Activated B cell treated with CpG ODN at 0.5 μM for 24 hours (primary cell): Measurements from ENCODE around the gene P2RX6. TPM values are rescaled to one million over a fixed set of nuclear protein-coding genes. Genes with fewer than 3 reads are reported as not detected.

Experiments used
- ATAC-seq: fragments of 200-7000 bp; cut with Tn5 transposase; one replicate; pipeline ENCODE4 v1.10.0; 2021; ENCODE audit warnings: low read depth, mild to moderate bottlenecking, moderate library complexity
- CTCF ChIA-PET: fragments of 350-600 bp; sonication (Branson Sonifier 250); formaldehyde crosslinking; loops from one replicate; lab custom pipeline; 2021; ENCODE audit warnings: antibody characterized with exemption; lab: Charles Lee
- POLR2A ChIA-PET: fragments of 350-600 bp; sonication (Branson Sonifier 250); formaldehyde crosslinking; loops from one replicate; lab custom pipeline; 2021; ENCODE audit warnings: antibody characterized with exemption; lab: Charles Lee
- DNase-seq: peaks from one replicate; pipeline ENCODE4 v3.0.0; 2022
- H3K27ac Mint-ChIP-seq: one replicate; pipeline ENCODE4 v1.8.0; 2020; ENCODE audit warnings: mixed read lengths
- H3K27me3 Mint-ChIP-seq: one replicate; pipeline ENCODE4 v1.8.0; 2021; ENCODE audit warnings: mixed read lengths
- H3K36me3 Mint-ChIP-seq: one replicate; pipeline ENCODE4 v1.8.0; 2021; ENCODE audit warnings: low read depth, mixed read lengths
- H3K4me1 Mint-ChIP-seq: one replicate; pipeline ENCODE4 v1.8.0; 2021; ENCODE audit warnings: mixed read lengths
- H3K4me3 Mint-ChIP-seq: one replicate; pipeline ENCODE4 v1.8.0; 2020; ENCODE audit warnings: mild to moderate bottlenecking, mixed read lengths
- H3K9me3 Mint-ChIP-seq: one replicate; pipeline ENCODE4 v1.8.0; 2020; ENCODE audit warnings: mixed read lengths
- intact Hi-C: fragments of 100-400 bp; cut with micrococcal nuclease; formaldehyde crosslinking; loops from one replicate; pipeline ENCODE4 v1.15.1; 2024
- total RNA-seq: library from RNA; stranded (reverse); gene quantifications from 2 replicates; pipeline ENCODE4 v1.2.3, GENCODE V29; 2022
- TF ChIP-seq, protein P1 (sequence below): fragments of 200-600 bp; IDR thresholded peaks from one replicate; pipeline ENCODE4 v1.8.0; 2022; ENCODE audit warnings: antibody characterized with exemption, mild to moderate bottlenecking

Gene P2RX6
- total RNA-seq, 1 donor from 2014 or later = 0.67 TPM

- TF ChIP-seq, protein P1, sequence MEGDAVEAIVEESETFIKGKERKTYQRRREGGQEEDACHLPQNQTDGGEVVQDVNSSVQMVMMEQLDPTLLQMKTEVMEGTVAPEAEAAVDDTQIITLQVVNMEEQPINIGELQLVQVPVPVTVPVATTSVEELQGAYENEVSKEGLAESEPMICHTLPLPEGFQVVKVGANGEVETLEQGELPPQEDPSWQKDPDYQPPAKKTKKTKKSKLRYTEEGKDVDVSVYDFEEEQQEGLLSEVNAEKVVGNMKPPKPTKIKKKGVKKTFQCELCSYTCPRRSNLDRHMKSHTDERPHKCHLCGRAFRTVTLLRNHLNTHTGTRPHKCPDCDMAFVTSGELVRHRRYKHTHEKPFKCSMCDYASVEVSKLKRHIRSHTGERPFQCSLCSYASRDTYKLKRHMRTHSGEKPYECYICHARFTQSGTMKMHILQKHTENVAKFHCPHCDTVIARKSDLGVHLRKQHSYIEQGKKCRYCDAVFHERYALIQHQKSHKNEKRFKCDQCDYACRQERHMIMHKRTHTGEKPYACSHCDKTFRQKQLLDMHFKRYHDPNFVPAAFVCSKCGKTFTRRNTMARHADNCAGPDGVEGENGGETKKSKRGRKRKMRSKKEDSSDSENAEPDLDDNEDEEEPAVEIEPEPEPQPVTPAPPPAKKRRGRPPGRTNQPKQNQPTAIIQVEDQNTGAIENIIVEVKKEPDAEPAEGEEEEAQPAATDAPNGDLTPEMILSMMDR = no peak
- Mint-ChIP-seq H3K4me3 (no peak overlapping the region), H3K27me3 (no peaks in the 10 kb centered on the region), H3K27ac (no peak overlapping the region), H3K9me3 (peaks cover 2% of the 10 kb centered on the region), H3K36me3 (no peaks in the 10 kb centered on the region), H3K4me1 (peaks cover 29% of the 10 kb centered on the region)
- ATAC-seq = no peak
- intact Hi-C loops = no loop called here
- no peak for DNase-seq
- ChIA-PET POLR2A (no interaction called here), CTCF (interaction anchor here (1.2 kb wide), 1 partner anchor 10 kb away, joined by 3 read pairs; the partner anchor contains the start of gene AIFM3)
Measured at GRCh38 chr22:20977019-20977418, 37.9 kb upstream of the P2RX6 start.

DNA sequence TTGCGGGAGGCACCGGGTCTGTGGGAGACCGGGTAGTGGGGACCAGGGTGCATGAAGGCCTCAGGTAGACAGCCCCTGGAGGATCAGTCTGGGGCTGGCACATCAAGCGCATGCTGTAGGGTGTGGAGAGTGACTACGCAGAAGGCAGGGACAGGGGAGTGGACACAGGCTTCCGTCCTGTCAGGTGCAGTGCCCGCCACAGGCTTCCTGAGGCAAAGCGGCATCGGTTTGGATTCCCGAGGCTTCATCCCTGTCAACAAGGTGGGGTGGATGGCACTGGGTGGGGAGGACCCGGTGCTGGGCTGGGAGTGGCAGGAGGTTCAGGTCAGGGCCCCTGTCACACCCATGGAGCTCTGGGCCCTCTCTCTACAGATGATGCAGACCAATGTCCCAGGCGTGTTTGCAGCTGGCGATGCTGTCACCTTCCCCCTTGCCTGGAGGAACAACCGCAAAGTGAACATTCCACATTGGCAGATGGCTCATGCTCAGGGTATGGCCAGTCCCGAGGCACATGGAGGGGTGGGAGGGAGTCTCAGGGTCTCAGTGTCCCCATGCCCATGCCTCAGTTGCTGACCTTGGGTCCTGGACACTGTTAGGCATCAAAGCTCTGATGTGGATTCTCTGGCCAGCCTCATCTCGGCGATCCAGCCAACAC, 37.3 kb upstream of the P2RX6 start:
- intact Hi-C loops = no loop called here
- POLR2A ChIA-PET = interaction anchor here (0.7 kb wide), 1 partner anchor 21 kb away, joined by 7 read pairs; no protein-coding TSS in a partner anchor
- TF ChIP-seq, protein P1 = no peak
- H3K4me3 Mint-ChIP-seq = no peak overlapping the region
- peaks cover 26% of the 10 kb centered on the region for H3K4me1 Mint-ChIP-seq
- H3K9me3 Mint-ChIP-seq = peaks cover 2% of the 10 kb centered on the region
- no peak for ATAC-seq
- H3K36me3 Mint-ChIP-seq = peaks cover 1% of the 10 kb centered on the region
- no peak overlapping the region for H3K27ac Mint-ChIP-seq
- CTCF ChIA-PET = interaction anchor here (1.2 kb wide), 1 partner anchor 10 kb away, joined by 3 read pairs; the partner anchor contains the start of gene AIFM3
- no peak for DNase-seq
- H3K27me3 Mint-ChIP-seq = no peaks in the 10 kb centered on the region

DNA sequence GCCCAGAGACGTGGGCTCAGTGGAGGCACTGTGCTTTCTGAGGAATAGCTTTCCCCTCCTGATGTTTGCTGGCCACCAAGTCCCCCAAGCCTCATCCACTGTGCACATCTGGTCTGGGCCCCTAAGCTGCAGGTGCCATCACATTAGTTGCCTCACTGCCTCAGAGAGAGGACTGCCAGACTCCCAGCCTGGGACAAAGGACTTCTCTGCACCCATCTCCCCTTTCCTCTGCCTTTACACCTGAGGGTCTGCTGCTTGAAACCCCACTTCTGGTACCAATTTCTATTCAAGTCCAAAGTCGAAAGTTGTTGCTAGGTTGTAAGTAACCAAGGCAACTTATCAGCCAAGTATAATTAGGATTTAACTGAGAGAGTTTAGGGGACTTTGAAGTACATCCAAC, 36.5 kb upstream of the P2RX6 start:
- H3K4me3 Mint-ChIP-seq = no peak overlapping the region
- H3K27me3 Mint-ChIP-seq = no peaks in the 10 kb centered on the region
- H3K4me1 Mint-ChIP-seq = peaks cover 28% of the 10 kb centered on the region
- TF ChIP-seq, protein P1 = no peak
- intact Hi-C loops = no loop called here
- POLR2A ChIA-PET = no interaction called here
- H3K27ac Mint-ChIP-seq = no peak overlapping the region
- no peak for DNase-seq
- peaks cover 2% of the 10 kb centered on the region for H3K9me3 Mint-ChIP-seq
- CTCF ChIA-PET = interaction anchor here (1.2 kb wide), 1 partner anchor 11 kb away, joined by 3 read pairs; the partner anchor contains the start of gene AIFM3
- no peak for ATAC-seq
- H3K36me3 Mint-ChIP-seq = peaks cover 2% of the 10 kb centered on the region

GRCh38 chr22:20979243-20979809, 35.6 kb upstream of the P2RX6 start:
- Mint-ChIP-seq H3K9me3 (peaks cover 2% of the 10 kb centered on the region), H3K4me1 (peaks cover 31% of the 10 kb centered on the region), H3K36me3 (peaks cover 8% of the 10 kb centered on the region), H3K4me3 (peak overlapping the region; percentile 72), H3K27ac (peak overlapping the region; percentile 68), H3K27me3 (no peaks in the 10 kb centered on the region)
- TF ChIP-seq, protein P1 = no peak
- POLR2A ChIA-PET = interaction anchor here (0.5 kb wide), 1 partner anchor 58 kb away, joined by 12 read pairs; no protein-coding TSS in a partner anchor
- DNase-seq (peak; percentile 47), ATAC-seq (peak; percentile 73)
- CTCF ChIA-PET = no interaction called here
- intact Hi-C loops = no loop called here

DNA sequence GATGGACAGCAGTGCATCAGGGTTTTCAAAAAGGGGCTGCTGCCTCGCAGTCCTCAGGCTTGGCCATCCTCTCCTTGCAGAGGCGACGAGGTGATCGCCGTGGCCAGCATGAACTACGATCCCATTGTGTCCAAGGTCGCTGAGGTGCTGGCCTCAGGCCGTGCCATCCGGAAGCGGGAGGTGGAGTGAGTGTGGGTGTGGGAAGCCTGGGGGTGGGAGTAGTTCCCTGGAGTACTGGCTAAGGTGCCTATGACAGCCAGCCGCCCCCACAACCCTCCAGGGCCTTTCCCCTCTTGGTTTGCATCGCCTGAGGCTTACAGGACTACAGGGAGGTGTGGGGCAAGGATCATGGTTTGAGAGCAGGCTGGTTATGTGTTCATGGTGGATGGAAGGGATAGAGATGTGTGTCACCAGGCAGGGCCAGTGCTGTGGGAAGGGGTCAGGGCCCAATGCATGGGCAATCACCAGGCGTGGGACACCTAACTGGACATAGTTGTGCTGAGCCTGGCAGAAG, 35.0 kb upstream of the P2RX6 start:
- ChIA-PET POLR2A (interaction anchor here (3.1 kb wide), 1 partner anchor 22 kb away, joined by 90 read pairs; the partner anchor contains the start of gene THAP7), CTCF (no interaction called here)
- TF ChIP-seq, protein P1 = no peak
- intact Hi-C loops = no loop called here
- Mint-ChIP-seq H3K4me1 (peaks cover 31% of the 10 kb centered on the region), H3K36me3 (peaks cover 8% of the 10 kb centered on the region), H3K9me3 (peaks cover 2% of the 10 kb centered on the region), H3K27ac (no peak overlapping the region), H3K27me3 (no peaks in the 10 kb centered on the region), H3K4me3 (peak overlapping the region; percentile 9)
- DNase-seq = no peak
- no peak for ATAC-seq
